ENCODE data around the gene YEATS2.

GRCh38 chr3:183807881-183808280 lies 110.3 kb downstream of the YEATS2 start:
- no peak for TF ChIP-seq FOXA1 (IDR thresholded peaks at IDR 0.05)
- no peak for TF ChIP-seq FOXM1 (IDR thresholded peaks at IDR 0.05; ENCODE audit: borderline replicate concordance)
- TF ChIP-seq ZNF384 (IDR thresholded peaks at IDR 0.05), result no peak
- TF ChIP-seq LEF1 (IDR thresholded peaks at IDR 0.05; ENCODE audit: borderline replicate concordance), result no peak
- no peak for TF ChIP-seq SUZ12 (IDR thresholded peaks at IDR 0.05)
- no peak for TF ChIP-seq SP1 (IDR thresholded peaks at IDR 0.05)
- no peak for TF ChIP-seq HDGF (IDR thresholded peaks at IDR 0.05; ENCODE audit: borderline replicate concordance)
- no peak for TF ChIP-seq CTBP1 (IDR thresholded peaks at IDR 0.05; ENCODE audit: borderline replicate concordance)
- no peak for TF ChIP-seq ELF4 (IDR thresholded peaks at IDR 0.05)
- TF ChIP-seq FOXK2 (IDR thresholded peaks at IDR 0.05), result no peak
- TF ChIP-seq NFRKB (IDR thresholded peaks at IDR 0.05), result no peak
- TF ChIP-seq PKNOX1 (IDR thresholded peaks at IDR 0.05), result no peak
- TF ChIP-seq BHLHE40 (IDR thresholded peaks at IDR 0.05; ENCODE audit: borderline replicate concordance), result no peak
